ENCODE measurements around the gene NUP214. TPM values are rescaled to one million over a fixed set of nuclear protein-coding genes. Genes with fewer than 3 reads are reported as not detected.

NUP214 gene
- total and polyA plus RNA-seq, 2 of the 4 experiments (the other 2 are of a cell fraction) = 7.9 to 13.4 TPM

DNA sequence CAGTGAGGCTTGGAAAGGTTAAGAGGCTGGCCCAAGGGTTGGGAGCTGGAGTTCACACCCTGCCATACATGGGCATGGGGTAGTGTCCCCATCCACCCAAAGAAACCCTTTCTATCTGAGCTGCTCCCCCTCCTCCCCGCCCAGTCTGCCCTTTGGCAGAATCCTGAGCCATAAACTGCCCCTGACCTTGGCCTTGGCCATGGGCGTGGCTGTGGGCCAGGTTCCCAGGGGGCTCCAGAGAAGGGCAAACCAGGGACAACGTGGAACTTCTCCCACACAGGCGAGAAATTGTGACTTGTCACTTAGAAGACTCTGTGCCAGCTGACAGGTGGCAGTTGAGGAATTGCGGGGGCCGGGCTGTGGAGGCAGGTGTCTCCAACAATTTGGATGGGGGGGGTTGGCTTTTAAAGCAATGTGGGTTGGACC, 146.1 kb downstream of the NUP214 start:
- H3K9me1 ChIP-seq (ENCODE audit: insufficient read depth, low read length) = no peaks in the 10 kb centered on the region
- H3K4me1 ChIP-seq (ENCODE audit: control insufficient read depth, insufficient read depth, low read length) = no peaks in the 10 kb centered on the region
- H2BK120ac ChIP-seq (ENCODE audit: low read depth, low read length) = no peak overlapping the region
- no peak overlapping the region for H3K4me2 ChIP-seq (ENCODE audit: low read depth, low read length)
- H3K9me3 ChIP-seq (ENCODE audit: control insufficient read depth, insufficient read depth, low read length) = no peaks in the 10 kb centered on the region
- H3K23ac ChIP-seq (ENCODE audit: low read depth, low read length) = no peak overlapping the region
- no peaks in the 10 kb centered on the region for H3K79me1 ChIP-seq (ENCODE audit: low read depth in 1 of 2, low read length in 2 of 2)
- intact Hi-C loops (cut with micrococcal nuclease) (no loop called here), dilution Hi-C loops (cut with HindIII; ENCODE audit: low sequenced_read_pairs, unreplicated experiment) (no loop called here), in situ Hi-C loops (cut with MboI; ENCODE audit: low sequenced_read_pairs) (no loop called here)
- no TSS peak for BruUV-seq (replicated peaks)
- H2BK15ac ChIP-seq (ENCODE audit: low read depth, low read length) = no peak overlapping the region
- H3K14ac ChIP-seq (replicated peaks; ENCODE audit: low read depth, low read length) = no peak overlapping the region
- no peak overlapping the region for H4K8ac ChIP-seq (ENCODE audit: low read depth in 2 of 2, low read length in 2 of 2)
- no peak overlapping the region for H3K4me3 ChIP-seq (ENCODE audit: insufficient read depth, low read depth, low read length)
- H3K27me3 ChIP-seq (ENCODE audit: control insufficient read depth, insufficient read depth, low read length) = peaks cover 23% of the 10 kb centered on the region
- TF ChIP-seq CHD1 (IDR thresholded peaks at IDR 0.05; ENCODE audit: low read depth, low read length) (no peak), MAFK (IDR thresholded peaks at IDR 0.05; ENCODE audit: low read depth, low read length) (no peak), ELK1 (IDR thresholded peaks at IDR 0.05; ENCODE audit: borderline replicate concordance, low read depth, low read length) (no peak), USF2 (IDR thresholded peaks at IDR 0.05; ENCODE audit: low read depth, low read length) (no peak), CTCF (conservative IDR thresholded peaks at IDR 0.05; ENCODE audit: low read depth, low read length) (no peak)
- no peak overlapping the region for H3K56ac ChIP-seq (ENCODE audit: extremely low read depth, insufficient read depth, low read length)
- 67% methylated on average over 1 of the region's 6 CpGs; no CpG with 5 or more reads in 1 of the 2 experiments for WGBS, 2 experiments (ENCODE audit: extremely low coverage in 2 of 2, insufficient read length in 1 of 2)
- POLR2A ChIA-PET (ENCODE audit: unreplicated experiment) = no interaction called here
- H3K9ac ChIP-seq (ENCODE audit: low read depth, low read length) = no peak overlapping the region
- H2BK20ac ChIP-seq (ENCODE audit: low read depth, low read length) = no peak overlapping the region
- H3K18ac ChIP-seq (ENCODE audit: low read depth, low read length) = no peak overlapping the region
- H4K5ac ChIP-seq (ENCODE audit: low read depth, low read length) = no peak overlapping the region
- no peaks in the 10 kb centered on the region for H3K36me3 ChIP-seq (ENCODE audit: control insufficient read depth, insufficient read depth, low read length)
- no peak overlapping the region for H2BK5ac ChIP-seq (ENCODE audit: low read depth, low read length, poor library complexity, severe bottlenecking)
- no peak overlapping the region for H3K4ac ChIP-seq (ENCODE audit: low read depth, low read length)
- H4K91ac ChIP-seq (ENCODE audit: insufficient read depth, low read depth, low read length) = no peak overlapping the region
- H2AFZ ChIP-seq (replicated peaks; ENCODE audit: low read length, poor library complexity) = no peak overlapping the region
- no peak overlapping the region for H2AK9ac ChIP-seq (replicated peaks; ENCODE audit: low read depth, low read length, poor library complexity)
- H3K27ac ChIP-seq (ENCODE audit: insufficient read depth, low read length) = no peak overlapping the region
- DNase-seq (no peak), ATAC-seq (ENCODE audit: low read depth) (no peak)
- no peaks in the 10 kb centered on the region for H4K20me1 ChIP-seq (ENCODE audit: insufficient read depth, low read length)
- H2AK5ac ChIP-seq (ENCODE audit: low read depth, low read length) = no peak overlapping the region
- CTCF ChIA-PET = no interaction called here
